GM19467 (cell line): Measurements from ENCODE around the gene GTF2IRD1.
"Not testable (repeated sequence)": the region's sequence is repeated elsewhere in the genome, so short reads cannot be mapped to it uniquely, and the experiment has no call there.

Experiments
- ATAC-seq: cut with Tn5 transposase; IDR thresholded peaks from one replicate; pipeline ENCODE4 v1.9.1; 2021; ENCODE audit warnings: mild to moderate bottlenecking, moderate library complexity; ENCODE audit not compliant: unreplicated experiment

Gene GTF2IRD1

DNA sequence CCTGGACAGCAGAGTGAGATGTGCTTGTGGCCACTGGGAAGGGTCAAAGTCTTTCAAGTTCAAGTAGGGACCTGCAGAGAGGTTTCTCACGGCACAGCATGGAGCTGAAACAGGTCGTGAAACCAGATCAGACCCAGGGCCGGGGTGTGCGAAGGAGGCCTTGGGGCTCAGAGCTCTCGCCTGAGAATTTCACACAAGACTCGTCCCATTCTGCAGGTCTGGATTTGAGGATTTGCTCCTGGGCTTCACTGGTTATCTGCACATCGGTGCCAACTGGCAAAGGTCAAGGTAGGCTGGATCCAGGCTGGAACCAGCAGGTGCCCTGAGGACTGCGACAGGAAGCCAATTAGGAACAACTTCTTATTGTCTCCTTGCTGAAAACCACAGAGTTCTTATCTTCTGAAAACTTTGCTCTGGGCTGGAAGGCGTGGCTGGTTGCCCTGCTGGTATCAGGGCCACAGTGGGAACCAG, 179.8 kb downstream of the GTF2IRD1 start:
- ATAC-seq: no peak

DNA sequence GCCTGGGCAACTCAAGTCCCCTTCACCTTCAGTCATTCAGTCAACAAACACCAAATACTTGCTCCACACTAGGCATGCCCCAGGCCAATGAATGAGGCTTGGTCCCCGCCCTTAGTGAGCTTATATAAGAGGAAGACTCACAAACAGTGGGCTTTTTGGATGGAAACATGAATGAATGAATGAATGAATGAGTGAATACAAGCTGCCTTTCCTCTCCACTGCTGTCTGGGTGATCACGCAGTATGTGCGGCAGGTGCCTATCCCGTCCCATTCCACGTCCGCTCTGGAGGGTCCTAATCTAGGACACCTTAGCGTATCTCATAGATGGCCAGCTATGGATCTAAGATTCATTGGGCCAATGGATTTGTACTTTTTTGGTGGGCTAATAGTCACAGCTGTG, 184.0 kb downstream of the GTF2IRD1 start:
- ATAC-seq: no peak

DNA sequence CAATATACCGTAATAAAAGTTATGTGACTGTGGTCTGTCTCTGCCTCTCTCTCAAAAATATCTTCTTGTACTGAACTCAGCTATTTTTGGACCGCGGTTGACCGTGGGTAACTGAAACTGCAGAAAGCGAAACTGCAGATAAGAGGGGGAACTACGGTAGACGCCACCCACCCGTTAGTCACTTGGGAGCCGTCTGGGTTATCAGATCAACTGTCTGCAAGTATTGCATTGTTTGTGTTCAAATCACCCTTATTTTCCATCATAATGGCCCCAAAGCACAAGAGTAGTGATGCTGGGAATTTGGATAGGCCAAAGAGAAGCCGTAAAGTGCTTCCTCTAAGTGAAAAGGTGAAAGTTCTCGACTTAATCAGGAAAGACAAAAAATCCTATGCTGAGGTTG, 196.3 kb downstream of the GTF2IRD1 start:
- peak; percentile 67 for ATAC-seq

DNA sequence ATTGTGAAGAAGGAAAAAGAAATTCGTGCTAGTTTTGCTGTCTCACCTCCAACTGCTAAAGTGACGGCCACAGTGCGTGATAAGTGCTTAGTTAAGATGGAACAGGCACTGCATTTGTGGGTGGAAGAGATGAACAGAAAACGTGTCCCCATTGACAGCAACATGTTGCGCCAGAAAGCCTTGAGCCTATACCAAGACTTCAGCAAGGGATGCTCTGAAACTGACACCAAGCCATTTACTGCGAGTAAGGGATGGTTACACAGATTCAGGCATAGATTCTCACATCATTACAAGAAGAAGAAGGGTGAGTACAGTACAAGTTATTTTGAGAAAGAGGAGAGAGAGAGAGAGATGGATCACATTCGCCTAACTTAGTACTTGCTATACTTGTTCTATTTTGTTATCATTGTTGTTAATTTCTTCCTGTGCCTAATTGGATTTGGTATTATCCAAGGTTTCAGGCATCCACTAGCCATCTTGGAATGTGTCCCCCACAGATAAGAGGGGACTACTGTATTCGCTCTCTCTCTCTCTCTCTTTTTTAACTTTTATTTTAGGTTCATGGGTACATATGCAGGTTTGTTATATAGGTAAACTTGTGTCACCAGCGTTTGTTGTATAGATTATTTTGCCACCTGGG, 196.9 kb downstream of the GTF2IRD1 start:
- peak; percentile 38 for ATAC-seq

DNA sequence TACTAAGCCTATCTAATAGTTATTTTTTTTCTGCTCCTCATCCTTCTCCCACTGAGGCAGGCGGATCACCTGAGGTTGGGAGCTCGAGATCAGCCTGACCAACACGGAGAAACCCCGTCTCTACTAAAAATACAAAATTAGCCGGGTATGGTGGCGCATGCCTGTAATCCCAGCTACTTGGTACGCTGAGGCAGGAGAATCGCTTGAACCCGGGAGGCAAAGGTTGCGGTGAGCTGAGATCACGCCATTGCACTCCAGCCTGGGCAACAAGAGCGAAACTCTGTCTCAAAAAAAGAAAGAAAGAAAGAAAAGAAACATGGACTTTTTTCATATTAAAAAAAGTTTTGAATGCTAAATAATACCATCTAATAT, 197.4 kb downstream of the GTF2IRD1 start:
- not testable (repeated sequence) for ATAC-seq
